NCI-H128 (cell line): ENCODE measurements around the gene DDX53.

Experiments used
- DNase-seq: peaks from one replicate; lab custom pipeline; 2025; ENCODE audit not compliant: unreplicated experiment; lab: John Stamatoyannopoulos, UW

Gene DDX53

GRCh38 chrX:22999696-23000223, at the start of gene DDX53:
DDX53 (plus strand) TSS chrX:22999960; CDS start chrX:23000058, 98 bp downstream.
- no peak for DNase-seq

GRCh38 chrX:22950269-22951266, 49.2 kb upstream of the DDX53 start:
- DNase-seq: no peak

GRCh38 chrX:22952010-22952409, 47.8 kb upstream of the DDX53 start:
- DNase-seq: no peak

- DNase-seq: no peak
Measured at GRCh38 chrX:22958250-22958649, 41.5 kb upstream of the DDX53 start.

GRCh38 chrX:22959204-22959920, 40.4 kb upstream of the DDX53 start:
- no peak for DNase-seq

GRCh38 chrX:22963196-22963595, 36.6 kb upstream of the DDX53 start:
- no peak for DNase-seq

- DNase-seq: no peak
Measured at GRCh38 chrX:22968494-22968893, 31.3 kb upstream of the DDX53 start.

- DNase-seq: no peak
Measured at GRCh38 chrX:22969411-22969810, 30.3 kb upstream of the DDX53 start.

- DNase-seq: no peak
Measured at GRCh38 chrX:22970861-22971260, 28.9 kb upstream of the DDX53 start.

GRCh38 chrX:22974616-22975015, 25.1 kb upstream of the DDX53 start:
- no peak for DNase-seq

- DNase-seq: no peak
Measured at GRCh38 chrX:22975786-22976185, 24.0 kb upstream of the DDX53 start.

GRCh38 chrX:22985958-22986357, 13.8 kb upstream of the DDX53 start:
- no peak for DNase-seq

- no peak for DNase-seq
Measured at GRCh38 chrX:22987452-22987851, 12.3 kb upstream of the DDX53 start.

GRCh38 chrX:23003116-23003515, 3.4 kb downstream of the DDX53 start:
- DNase-seq: no peak

GRCh38 chrX:23008431-23009099, 8.8 kb downstream of the DDX53 start:
- DNase-seq: no peak

GRCh38 chrX:23012162-23012561, 12.4 kb downstream of the DDX53 start:
- no peak for DNase-seq

GRCh38 chrX:23012636-23013035, 12.9 kb downstream of the DDX53 start:
- no peak for DNase-seq

GRCh38 chrX:23013366-23013765, 13.6 kb downstream of the DDX53 start:
- DNase-seq: no peak

- DNase-seq: no peak
Measured at GRCh38 chrX:23031600-23031999, 31.8 kb downstream of the DDX53 start.

- DNase-seq: no peak
Measured at GRCh38 chrX:23035493-23035892, 35.7 kb downstream of the DDX53 start.

- DNase-seq: no peak
Measured at GRCh38 chrX:23046443-23046842, 46.7 kb downstream of the DDX53 start.
